PC-3 (cell line): ENCODE data around the gene DDTL. TPM values are rescaled to one million over a fixed set of nuclear protein-coding genes. Genes with fewer than 3 reads are reported as not detected.
"Not testable (repeated sequence)": the region's sequence is repeated elsewhere in the genome, so short reads cannot be mapped to it uniquely, and the experiment has no call there.

ENCODE experiments used
- ATAC-seq: fragments of 200-7000 bp; cut with Tn5 transposase; 2 replicates; pipeline ENCODE4 v1.9.1; 2020; ENCODE audit warnings: mild to moderate bottlenecking, moderate library complexity
- Bru-seq: library from RNA; stranded (reverse); fragments of 400-500 nt; gene quantifications from one replicate; lab custom pipeline; 2021; lab: Mats Ljungman, UMichigan
- BruChase-seq, 2 experiments: library from RNA; stranded (reverse); fragments of 400-500 nt; gene quantifications; one replicate each; lab custom pipeline; 2021; lab: Mats Ljungman, UMichigan
- BruUV-seq: library from RNA; stranded (reverse); fragments of 400-500 nt; replicated peaks from 2 replicates; lab custom pipeline; 2021; lab: Mats Ljungman, UMichigan
- CTCF ChIA-PET: fragments of 300-600 bp; sonication (Branson Sonifier 250); formaldehyde crosslinking; loops from one replicate; lab custom pipeline; 2022; ENCODE audit warnings: antibody characterized with exemption; lab: Charles Lee
- POLR2A ChIA-PET: fragments of 300-600 bp; sonication (Branson Sonifier 250); formaldehyde crosslinking; loops from one replicate; lab custom pipeline; 2022; ENCODE audit warnings: antibody characterized with exemption; ENCODE audit not compliant: unreplicated experiment; lab: Charles Lee
- DNase-seq: peaks from one replicate; pipeline ENCODE4 v3.0.0-alpha.2; 2015
- H2AFZ ChIP-seq: fragments of 300-600 bp; sonication (generic); 2 replicates; pipeline ENCODE4 v1.6.0; 2016; ENCODE audit warnings: antibody characterized with exemption, low read length
- H3F3A ChIP-seq: fragments of 300-600 bp; sonication (generic); one replicate; pipeline ENCODE4 v1.6.0; 2017; ENCODE audit warnings: antibody characterized with exemption, low read length, control low read depth, mild to moderate bottlenecking; ENCODE audit not compliant: unreplicated experiment
- H3K27ac ChIP-seq: fragments of 300-600 bp; sonication (generic); 2 replicates; pipeline ENCODE4 v1.5.1; 2016; ENCODE audit warnings: mild to moderate bottlenecking, low read length
- H3K27me3 ChIP-seq: fragments of 300-600 bp; sonication (generic); 2 replicates; pipeline ENCODE4 v1.6.1; 2016; ENCODE audit warnings: low read length, mixed read lengths
- H3K36me3 ChIP-seq: fragments of 300-600 bp; sonication (generic); 2 replicates; pipeline ENCODE4 v1.6.1; 2016; ENCODE audit warnings: low read depth, mixed run types, low read length, mixed read lengths
- H3K4me1 ChIP-seq: fragments of 300-600 bp; sonication (generic); 2 replicates; pipeline ENCODE4 v1.5.1; 2016; ENCODE audit warnings: low read length; ENCODE audit not compliant: insufficient read depth
- H3K4me2 ChIP-seq: fragments of 300-600 bp; sonication (generic); 2 replicates; pipeline ENCODE4 v1.6.0; 2016; ENCODE audit warnings: low read length
- H3K4me3 ChIP-seq: fragments of 300-600 bp; sonication (generic); 2 replicates; pipeline ENCODE4 v1.5.1; 2016; ENCODE audit warnings: mild to moderate bottlenecking, low read length, mixed read lengths
- H3K79me2 ChIP-seq: fragments of 300-600 bp; sonication (generic); 2 replicates; pipeline ENCODE4 v1.6.1; 2017; ENCODE audit warnings: low read length, mixed read lengths
- H3K9ac ChIP-seq: fragments of 300-600 bp; sonication (generic); 2 replicates; pipeline ENCODE4 v1.6.0; 2016; ENCODE audit warnings: mild to moderate bottlenecking, low read length
- H3K9me2 ChIP-seq: fragments of 300-600 bp; sonication (generic); replicated peaks from 2 replicates; pipeline ENCODE4 v1.6.1; 2016; ENCODE audit warnings: mixed run types, low read length, mixed read lengths
- H3K9me3 ChIP-seq: fragments of 300-600 bp; sonication (generic); 2 replicates; pipeline ENCODE4 v1.6.1; 2016; ENCODE audit warnings: low read length, mixed read lengths
- H4K20me1 ChIP-seq: fragments of 300-600 bp; sonication (generic); 2 replicates; pipeline ENCODE4 v1.6.1; 2016; ENCODE audit warnings: low read length, mixed read lengths
- EZH2phosphoT487 ChIP-seq: fragments of 300-600 bp; sonication (generic); IDR thresholded peaks from 2 replicates; pipeline ENCODE4 v1.6.1; 2018; ENCODE audit warnings: mild to moderate bottlenecking, antibody characterized with exemption, low read length, borderline replicate concordance
- intact Hi-C: fragments of 100-400 bp; cut with micrococcal nuclease; formaldehyde crosslinking; loops from 2 replicates; pipeline ENCODE4 v1.9.0; 2023
- long read RNA-seq: library from polyadenylated mRNA; unstranded; transcript quantifications from one replicate; pipeline ENCODE4 v2.0.0, GENCODE V29; 2021; ENCODE audit not compliant: unreplicated experiment
- total RNA-seq: library from RNA; depleted of rRNA; stranded (reverse); fragments of >200 nt; gene quantifications from 2 replicates; pipeline ENCODE4 v1.2.3, GENCODE V29; 2014; rRNA removed

Gene DDTL
- 0.73 TPM in 1 of 2 replicates, not detected in the other for total RNA-seq
- Bru-seq, nascent RNA = percentile 20 among the genes with signal in this experiment
- BruChase-seq, experiment 1, labeled RNA remaining after a 6-hour chase = percentile 18 among the genes with signal in this experiment
- percentile 13 among the genes with signal in this experiment for BruChase-seq, experiment 2, labeled RNA remaining after a 2-hour chase
- long read RNA-seq, partial matches to known transcripts = 1 of 1 reads
- long read RNA-seq, other reads (novel, unspliced or antisense) = 0 of 1 reads

DNA sequence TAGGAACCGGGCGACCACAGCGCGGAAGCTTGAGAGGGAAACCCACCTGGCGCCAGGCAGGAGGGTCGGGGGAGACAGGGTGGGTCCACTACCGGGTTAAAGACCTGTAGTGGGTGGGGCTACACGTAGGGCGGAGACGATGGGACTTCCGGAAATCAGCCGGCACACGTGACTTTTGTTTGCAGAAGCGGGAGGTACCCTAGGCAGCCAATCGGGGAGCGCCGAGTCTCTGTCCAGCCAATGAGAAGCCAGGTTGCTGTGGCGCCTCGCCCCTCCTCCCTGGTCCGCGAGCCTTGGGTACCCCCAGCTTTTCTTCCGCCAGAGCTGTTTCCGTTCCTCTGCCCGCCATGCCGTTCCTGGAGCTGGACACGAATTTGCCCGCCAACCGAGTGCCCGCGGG is at the start of gene DDTL:
TSS of gene DDTL (plus strand) at position 321 of the 400 bp plus-strand sequence. CDS start at position 348, 27 bp downstream.
- CTCF ChIA-PET, POLR2A ChIA-PET: not testable (repeated sequence)

DNA sequence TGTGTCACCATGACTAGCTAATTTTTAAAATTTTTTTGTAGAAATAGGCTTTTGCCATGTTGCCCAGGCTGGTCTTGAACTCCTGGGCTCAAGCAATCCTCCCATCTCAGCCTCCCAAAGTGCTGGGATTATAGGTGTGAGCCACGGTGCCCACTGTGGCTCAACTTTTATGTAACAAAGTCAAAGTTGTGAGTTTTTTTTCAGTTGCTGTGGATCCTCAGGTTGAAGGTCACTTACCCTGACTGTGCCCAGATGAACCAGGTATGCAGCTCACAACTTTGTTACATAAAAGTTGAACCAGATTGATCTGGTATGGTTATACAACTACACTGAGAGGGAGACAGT is 46.4 kb upstream of the DDTL start:
- Histone ChIP-seq H3K4me1 (peaks cover 11% of the 10 kb centered on the region), H3K36me3 (peaks cover 13% of the 10 kb centered on the region)
- H3K4me2 ChIP-seq, H3F3A ChIP-seq, POLR2A ChIA-PET, ATAC-seq, H3K79me2 ChIP-seq, H3K9me3 ChIP-seq, intact Hi-C loops, H3K9ac ChIP-seq, DNase-seq, H3K27me3 ChIP-seq, CTCF ChIA-PET, BruUV-seq, H4K20me1 ChIP-seq, H3K9me2 ChIP-seq, H3K27ac ChIP-seq, H3K4me3 ChIP-seq, H2AFZ ChIP-seq: not testable (repeated sequence)

More for the DNA sequence above, at the start of gene DDTL:
- Histone ChIP-seq H3K79me2 (peaks cover 16% of the 10 kb centered on the region), H3K36me3 (peaks cover 20% of the 10 kb centered on the region)
- H3K9me2 ChIP-seq, H3K4me2 ChIP-seq, H2AFZ ChIP-seq, H4K20me1 ChIP-seq, H3K9me3 ChIP-seq, intact Hi-C loops, H3K27me3 ChIP-seq, H3K4me3 ChIP-seq, H3F3A ChIP-seq, H3K4me1 ChIP-seq, H3K9ac ChIP-seq, DNase-seq, H3K27ac ChIP-seq, BruUV-seq: not testable (repeated sequence)
- ATAC-seq = peak; percentile 92

DNA sequence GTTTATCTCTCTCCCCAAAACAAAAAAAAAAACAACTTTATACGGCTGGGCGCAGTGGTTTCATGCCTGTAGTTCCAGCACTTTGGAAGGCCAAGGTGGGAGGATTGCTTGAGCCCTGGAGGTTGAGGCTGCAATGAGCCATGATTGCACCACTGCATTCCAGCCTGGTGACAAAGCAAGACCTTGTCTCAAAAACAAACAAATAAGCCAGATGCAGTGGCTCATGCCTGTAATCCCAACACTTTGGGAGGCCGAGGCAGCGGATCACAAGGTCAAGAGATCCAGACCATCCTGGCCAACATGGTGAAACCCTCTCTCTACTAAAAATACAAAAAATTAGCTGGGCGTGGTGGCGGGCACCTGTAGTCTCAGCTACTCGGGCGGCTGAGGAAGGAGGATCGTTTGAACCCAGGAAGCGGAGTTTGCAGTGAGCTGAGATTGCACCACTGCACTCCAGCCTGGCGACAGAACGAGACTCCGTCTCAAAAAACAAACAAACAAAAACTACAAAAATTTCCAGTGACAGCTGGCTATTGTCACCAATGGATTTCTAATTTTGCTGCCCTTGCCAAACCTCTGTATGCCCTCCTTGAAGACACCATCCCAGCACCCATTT is 45.0 kb upstream of the DDTL start:
- H3K79me2 ChIP-seq, POLR2A ChIA-PET, H3K4me3 ChIP-seq, CTCF ChIA-PET, intact Hi-C loops, H3K4me2 ChIP-seq, H3K9me3 ChIP-seq, H4K20me1 ChIP-seq, H2AFZ ChIP-seq, H3K9me2 ChIP-seq, H3F3A ChIP-seq, H3K9ac ChIP-seq, BruUV-seq, H3K27ac ChIP-seq, H3K27me3 ChIP-seq: not testable (repeated sequence)
- DNase-seq = peak; percentile 47
- peak; percentile 27 for ATAC-seq
- Histone ChIP-seq H3K4me1 (peaks cover 11% of the 10 kb centered on the region), H3K36me3 (peaks cover 25% of the 10 kb centered on the region)

DNA sequence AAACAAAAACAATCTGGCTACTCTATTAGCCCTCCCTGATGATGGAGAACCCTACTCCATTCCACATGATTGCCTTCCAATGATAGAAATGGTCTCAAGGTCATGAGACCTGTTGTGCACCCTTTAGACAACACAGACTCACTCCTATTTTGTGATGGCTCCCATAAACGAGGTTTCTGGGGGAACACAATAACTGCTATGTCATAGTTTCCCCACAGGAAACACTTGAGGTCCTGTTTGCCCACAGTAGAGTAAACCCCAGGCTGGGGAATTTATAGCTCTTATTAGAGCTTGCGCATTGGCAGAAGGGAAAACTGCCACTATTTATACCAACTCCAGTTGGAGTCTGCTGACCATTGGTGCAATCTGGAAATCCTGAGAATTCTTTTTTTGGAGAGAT is 43.8 kb upstream of the DDTL start:
- Histone ChIP-seq H3K79me2 (no peaks in the 10 kb centered on the region), H3K27ac (no peak overlapping the region), H3K9me2 (no peaks in the 10 kb centered on the region), H3F3A (no peaks in the 10 kb centered on the region), H2AFZ (no peak overlapping the region), H3K4me1 (peaks cover 11% of the 10 kb centered on the region), H3K9me3 (no peaks in the 10 kb centered on the region), H3K27me3 (no peaks in the 10 kb centered on the region), H3K36me3 (peaks cover 34% of the 10 kb centered on the region), H3K9ac (no peak overlapping the region), H4K20me1 (no peaks in the 10 kb centered on the region), H3K4me3 (no peak overlapping the region), H3K4me2 (no peak overlapping the region)
- BruUV-seq = no TSS peak
- CTCF ChIA-PET = no interaction called here
- intact Hi-C loops = no loop called here
- ATAC-seq = no peak
- no peak for TF ChIP-seq EZH2phosphoT487
- DNase-seq = no peak
- POLR2A ChIA-PET = no interaction called here
